GM23338 (cell line): ENCODE data around the gene KRT85. TPM values are rescaled to one million over a fixed set of nuclear protein-coding genes. Genes with fewer than 3 reads are reported as not detected.

Experiments used
- ATAC-seq: fragments of 200-7000 bp; cut with Tn5 transposase; 3 replicates; pipeline ENCODE4 v1.9.1; 2020
- DNase-seq: peaks from one replicate; pipeline ENCODE4 v3.0.0-alpha.2; 2015; ENCODE audit warnings: low spot score
- H2AFZ ChIP-seq: fragments of 200-600 bp; sonication (generic); 2 replicates; pipeline ENCODE4 v1.8.0; 2016; ENCODE audit warnings: antibody characterized with exemption, mild to moderate bottlenecking, moderate library complexity
- H3F3A ChIP-seq: fragments of 200-600 bp; sonication (generic); replicated peaks from 2 replicates; pipeline ENCODE4 v1.8.0; 2017; ENCODE audit warnings: antibody characterized with exemption, mixed run types, low read depth
- H3K27ac ChIP-seq: fragments of 200-600 bp; sonication (generic); 2 replicates; pipeline ENCODE4 v1.6.1; 2016; ENCODE audit warnings: low read depth
- H3K27me3 ChIP-seq: fragments of 200-600 bp; sonication (generic); 2 replicates; pipeline ENCODE4 v1.8.0; 2016; ENCODE audit warnings: mild to moderate bottlenecking, mixed run types, moderate library complexity; ENCODE audit not compliant: insufficient read depth
- H3K36me3 ChIP-seq: fragments of 200-600 bp; sonication (generic); 2 replicates; pipeline ENCODE4 v1.8.0; 2016; ENCODE audit warnings: mild to moderate bottlenecking; ENCODE audit not compliant: insufficient read depth
- H3K4me1 ChIP-seq: fragments of 200-600 bp; sonication (generic); 2 replicates; pipeline ENCODE4 v1.8.0; 2016; ENCODE audit warnings: mild to moderate bottlenecking, moderate library complexity; ENCODE audit not compliant: insufficient read depth
- H3K4me2 ChIP-seq: fragments of 200-600 bp; sonication (generic); 2 replicates; pipeline ENCODE4 v1.7.1; 2017; ENCODE audit warnings: mixed run types
- H3K4me3 ChIP-seq: fragments of 200-600 bp; sonication (generic); 2 replicates; pipeline ENCODE4 v1.6.1; 2016; ENCODE audit warnings: mixed run types
- H3K79me2 ChIP-seq: fragments of 200-600 bp; sonication (generic); replicated peaks from 2 replicates; pipeline ENCODE4 v1.8.0; 2017; ENCODE audit warnings: mild to moderate bottlenecking; ENCODE audit not compliant: insufficient read depth
- H3K9me2 ChIP-seq: fragments of 200-600 bp; sonication (generic); 2 replicates; pipeline ENCODE4 v1.8.0; 2017; ENCODE audit not compliant: insufficient read depth
- H4K20me1 ChIP-seq: fragments of 200-600 bp; sonication (generic); replicated peaks from 2 replicates; pipeline ENCODE4 v1.8.0; 2017; ENCODE audit warnings: mild to moderate bottlenecking; ENCODE audit not compliant: insufficient read depth
- H3K27ac Mint-ChIP-seq: 2 replicates; pipeline ENCODE4 v1.8.0; 2020; ENCODE audit warnings: inconsistent platforms, mild to moderate bottlenecking, moderate library complexity, mixed read lengths
- H3K27me3 Mint-ChIP-seq: 3 replicates; pipeline ENCODE4 v1.8.0; 2022; ENCODE audit warnings: low read depth, mild to moderate bottlenecking, moderate library complexity, mixed read lengths, inconsistent platforms; ENCODE audit not compliant: insufficient read depth, poor library complexity
- H3K36me3 Mint-ChIP-seq: 3 replicates; pipeline ENCODE4 v1.8.0; 2021; ENCODE audit warnings: low read depth, mild to moderate bottlenecking, inconsistent platforms, moderate library complexity, mixed read lengths
- H3K4me1 Mint-ChIP-seq: 3 replicates; pipeline ENCODE4 v1.8.0; 2020; ENCODE audit warnings: mild to moderate bottlenecking, inconsistent platforms, mixed read lengths
- H3K4me3 Mint-ChIP-seq: 3 replicates; pipeline ENCODE4 v1.8.0; 2021; ENCODE audit warnings: moderate library complexity, mild to moderate bottlenecking, inconsistent platforms, mixed read lengths
- H3K9me3 Mint-ChIP-seq: 3 replicates; pipeline ENCODE4 v1.8.0; 2020; ENCODE audit warnings: moderate library complexity, mild to moderate bottlenecking, inconsistent platforms, mixed read lengths
- CREB1 ChIP-seq: fragments of 250-450 bp; sonication (Bioruptor Pico); IDR thresholded peaks from 2 replicates; pipeline ENCODE4 v1.5.0; 2020; ENCODE audit warnings: low read depth, mild to moderate bottlenecking, moderate library complexity
- EZH2 ChIP-seq: fragments of 200-600 bp; sonication (generic); IDR thresholded peaks from one replicate; pipeline ENCODE4 v1.8.0; 2017; ENCODE audit warnings: antibody characterized with exemption, mild to moderate bottlenecking, low read depth; ENCODE audit not compliant: unreplicated experiment
- EZH2phosphoT487 ChIP-seq: fragments of 200-600 bp; sonication (generic); IDR thresholded peaks from one replicate; pipeline ENCODE4 v1.8.1; 2018; ENCODE audit warnings: antibody characterized with exemption; ENCODE audit not compliant: unreplicated experiment
- JUNB ChIP-seq: IDR thresholded peaks from one replicate; pipeline ENCODE4 v1.6.1; 2016; ENCODE audit warnings: antibody characterized with exemption; ENCODE audit not compliant: unreplicated experiment
- NANOG ChIP-seq: IDR thresholded peaks from 2 replicates; pipeline ENCODE4 v1.6.1; 2016; ENCODE audit warnings: antibody characterized with exemption, borderline replicate concordance
- POLR2AphosphoS5 ChIP-seq: IDR thresholded peaks from 2 replicates; pipeline ENCODE4 v1.6.1; 2016; ENCODE audit warnings: antibody characterized with exemption, low read depth
- STAT1 ChIP-seq: IDR thresholded peaks from one replicate; pipeline ENCODE4 v1.6.1; 2016; ENCODE audit warnings: antibody characterized with exemption; ENCODE audit not compliant: unreplicated experiment
- ZNF114 ChIP-seq: fragments of 250-450 bp; sonication (Bioruptor Pico); IDR thresholded peaks from 2 replicates; pipeline ENCODE4 v1.5.0; 2020; ENCODE audit warnings: mild to moderate bottlenecking, moderate library complexity
- ZNF331 ChIP-seq: fragments of 250-450 bp; sonication (Bioruptor Pico); IDR thresholded peaks from 2 replicates; pipeline ENCODE4 v1.5.0; 2020; ENCODE audit warnings: low read depth, mild to moderate bottlenecking, moderate library complexity
- polyA plus RNA-seq: library from polyadenylated mRNA; unstranded; fragments of >200 nt; fragmentation: Nextera tagmentation; extraction: Ambion mirVana; gene quantifications from 2 replicates; pipeline ENCODE4 v1.2.1, GENCODE V29; 2016
- total RNA-seq: library from RNA; depleted of rRNA; stranded (reverse); fragments of >200 nt; shearing (Covaris generic); gene quantifications from 2 replicates; pipeline ENCODE4 v1.2.3, GENCODE V29; 2014
- TF ChIP-seq, protein P1 (sequence below): IDR thresholded peaks from 2 replicates; pipeline ENCODE4 v1.6.1; 2016; ENCODE audit warnings: antibody characterized with exemption
- TF ChIP-seq, protein P2 (sequence below): IDR thresholded peaks from one replicate; pipeline ENCODE4 v1.6.1; 2018; ENCODE audit warnings: antibody characterized with exemption; ENCODE audit not compliant: unreplicated experiment
- TF ChIP-seq, protein P3 (sequence below), 2 experiments: fragments of 200-600 bp in 1 of 2; sonication (generic) in 1 of 2; conservative IDR thresholded peaks; 2 replicates each; pipeline versions ENCODE4 v1.5.1 to v1.6.1; 2016 to 2017; ENCODE audit warnings: antibody characterized with exemption in 2 of 2, low read depth in 2 of 2, mild to moderate bottlenecking in 2 of 2, moderate library complexity in 1 of 2
- TF ChIP-seq, protein P4 (sequence below): fragments of 250-450 bp; sonication (Bioruptor Pico); IDR thresholded peaks from 2 replicates; pipeline ENCODE4 v1.5.0; 2020; ENCODE audit warnings: mild to moderate bottlenecking, moderate library complexity

KRT85 gene
- total and polyA plus RNA-seq, 2 experiments from 2014 or later, result not detected

DNA sequence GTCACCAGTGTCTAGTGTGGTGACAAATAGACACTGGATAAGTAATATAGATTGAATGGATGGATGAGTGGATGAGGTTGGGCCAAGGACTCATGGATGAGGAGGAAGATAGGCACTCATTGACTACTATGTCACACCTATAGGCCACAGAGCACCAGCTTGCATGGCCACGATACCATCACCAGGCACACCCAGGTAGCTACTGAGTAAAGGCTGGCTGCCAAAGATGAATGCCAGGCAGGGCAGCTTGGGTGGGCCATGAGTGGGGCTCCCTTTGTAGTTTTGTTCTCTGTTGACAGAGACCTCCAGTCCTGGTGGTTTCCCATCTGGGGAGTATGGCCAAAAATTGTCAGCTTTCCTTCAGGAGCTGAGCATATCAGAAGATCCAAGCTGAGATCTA is 34.9 kb downstream of the KRT85 start:
- no peaks in the 10 kb centered on the region for H3K36me3 Mint-ChIP-seq
- DNase-seq (no peak), ATAC-seq (no peak)
- Histone ChIP-seq H3K27ac (no peak overlapping the region), H3K9me2 (no peaks in the 10 kb centered on the region), H3K27me3 (no peaks in the 10 kb centered on the region), H3K36me3 (no peaks in the 10 kb centered on the region), H2AFZ (no peak overlapping the region), H3K4me2 (no peak overlapping the region), H3K4me1 (peaks cover 7% of the 10 kb centered on the region; the same call in 1 of the 2 replicates), H3F3A (no peaks in the 10 kb centered on the region), H4K20me1 (no peaks in the 10 kb centered on the region), H3K79me2 (no peaks in the 10 kb centered on the region), H3K4me3 (no peak overlapping the region)
- H3K4me3 Mint-ChIP-seq, result no peak overlapping the region
- no peaks in the 10 kb centered on the region for H3K9me3 Mint-ChIP-seq
- TF ChIP-seq ZNF114 (CRISPR knock-in tag), result no peak
- no peak for TF ChIP-seq JUNB
- TF ChIP-seq, protein P1, sequence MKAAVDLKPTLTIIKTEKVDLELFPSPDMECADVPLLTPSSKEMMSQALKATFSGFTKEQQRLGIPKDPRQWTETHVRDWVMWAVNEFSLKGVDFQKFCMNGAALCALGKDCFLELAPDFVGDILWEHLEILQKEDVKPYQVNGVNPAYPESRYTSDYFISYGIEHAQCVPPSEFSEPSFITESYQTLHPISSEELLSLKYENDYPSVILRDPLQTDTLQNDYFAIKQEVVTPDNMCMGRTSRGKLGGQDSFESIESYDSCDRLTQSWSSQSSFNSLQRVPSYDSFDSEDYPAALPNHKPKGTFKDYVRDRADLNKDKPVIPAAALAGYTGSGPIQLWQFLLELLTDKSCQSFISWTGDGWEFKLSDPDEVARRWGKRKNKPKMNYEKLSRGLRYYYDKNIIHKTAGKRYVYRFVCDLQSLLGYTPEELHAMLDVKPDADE, result no peak
- TF ChIP-seq, protein P2, sequence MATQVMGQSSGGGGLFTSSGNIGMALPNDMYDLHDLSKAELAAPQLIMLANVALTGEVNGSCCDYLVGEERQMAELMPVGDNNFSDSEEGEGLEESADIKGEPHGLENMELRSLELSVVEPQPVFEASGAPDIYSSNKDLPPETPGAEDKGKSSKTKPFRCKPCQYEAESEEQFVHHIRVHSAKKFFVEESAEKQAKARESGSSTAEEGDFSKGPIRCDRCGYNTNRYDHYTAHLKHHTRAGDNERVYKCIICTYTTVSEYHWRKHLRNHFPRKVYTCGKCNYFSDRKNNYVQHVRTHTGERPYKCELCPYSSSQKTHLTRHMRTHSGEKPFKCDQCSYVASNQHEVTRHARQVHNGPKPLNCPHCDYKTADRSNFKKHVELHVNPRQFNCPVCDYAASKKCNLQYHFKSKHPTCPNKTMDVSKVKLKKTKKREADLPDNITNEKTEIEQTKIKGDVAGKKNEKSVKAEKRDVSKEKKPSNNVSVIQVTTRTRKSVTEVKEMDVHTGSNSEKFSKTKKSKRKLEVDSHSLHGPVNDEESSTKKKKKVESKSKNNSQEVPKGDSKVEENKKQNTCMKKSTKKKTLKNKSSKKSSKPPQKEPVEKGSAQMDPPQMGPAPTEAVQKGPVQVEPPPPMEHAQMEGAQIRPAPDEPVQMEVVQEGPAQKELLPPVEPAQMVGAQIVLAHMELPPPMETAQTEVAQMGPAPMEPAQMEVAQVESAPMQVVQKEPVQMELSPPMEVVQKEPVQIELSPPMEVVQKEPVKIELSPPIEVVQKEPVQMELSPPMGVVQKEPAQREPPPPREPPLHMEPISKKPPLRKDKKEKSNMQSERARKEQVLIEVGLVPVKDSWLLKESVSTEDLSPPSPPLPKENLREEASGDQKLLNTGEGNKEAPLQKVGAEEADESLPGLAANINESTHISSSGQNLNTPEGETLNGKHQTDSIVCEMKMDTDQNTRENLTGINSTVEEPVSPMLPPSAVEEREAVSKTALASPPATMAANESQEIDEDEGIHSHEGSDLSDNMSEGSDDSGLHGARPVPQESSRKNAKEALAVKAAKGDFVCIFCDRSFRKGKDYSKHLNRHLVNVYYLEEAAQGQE, result no peak
- TF ChIP-seq POLR2AphosphoS5, result no peak
- TF ChIP-seq, protein P3, sequence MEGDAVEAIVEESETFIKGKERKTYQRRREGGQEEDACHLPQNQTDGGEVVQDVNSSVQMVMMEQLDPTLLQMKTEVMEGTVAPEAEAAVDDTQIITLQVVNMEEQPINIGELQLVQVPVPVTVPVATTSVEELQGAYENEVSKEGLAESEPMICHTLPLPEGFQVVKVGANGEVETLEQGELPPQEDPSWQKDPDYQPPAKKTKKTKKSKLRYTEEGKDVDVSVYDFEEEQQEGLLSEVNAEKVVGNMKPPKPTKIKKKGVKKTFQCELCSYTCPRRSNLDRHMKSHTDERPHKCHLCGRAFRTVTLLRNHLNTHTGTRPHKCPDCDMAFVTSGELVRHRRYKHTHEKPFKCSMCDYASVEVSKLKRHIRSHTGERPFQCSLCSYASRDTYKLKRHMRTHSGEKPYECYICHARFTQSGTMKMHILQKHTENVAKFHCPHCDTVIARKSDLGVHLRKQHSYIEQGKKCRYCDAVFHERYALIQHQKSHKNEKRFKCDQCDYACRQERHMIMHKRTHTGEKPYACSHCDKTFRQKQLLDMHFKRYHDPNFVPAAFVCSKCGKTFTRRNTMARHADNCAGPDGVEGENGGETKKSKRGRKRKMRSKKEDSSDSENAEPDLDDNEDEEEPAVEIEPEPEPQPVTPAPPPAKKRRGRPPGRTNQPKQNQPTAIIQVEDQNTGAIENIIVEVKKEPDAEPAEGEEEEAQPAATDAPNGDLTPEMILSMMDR (conservative IDR thresholded peaks at IDR 0.05; ENCODE audit: low read depth in 2 of 2), result no peak
- no peak for TF ChIP-seq CREB1 (CRISPR knock-in tag)
- TF ChIP-seq STAT1, result no peak
- no peak for TF ChIP-seq EZH2
- TF ChIP-seq, protein P4, sequence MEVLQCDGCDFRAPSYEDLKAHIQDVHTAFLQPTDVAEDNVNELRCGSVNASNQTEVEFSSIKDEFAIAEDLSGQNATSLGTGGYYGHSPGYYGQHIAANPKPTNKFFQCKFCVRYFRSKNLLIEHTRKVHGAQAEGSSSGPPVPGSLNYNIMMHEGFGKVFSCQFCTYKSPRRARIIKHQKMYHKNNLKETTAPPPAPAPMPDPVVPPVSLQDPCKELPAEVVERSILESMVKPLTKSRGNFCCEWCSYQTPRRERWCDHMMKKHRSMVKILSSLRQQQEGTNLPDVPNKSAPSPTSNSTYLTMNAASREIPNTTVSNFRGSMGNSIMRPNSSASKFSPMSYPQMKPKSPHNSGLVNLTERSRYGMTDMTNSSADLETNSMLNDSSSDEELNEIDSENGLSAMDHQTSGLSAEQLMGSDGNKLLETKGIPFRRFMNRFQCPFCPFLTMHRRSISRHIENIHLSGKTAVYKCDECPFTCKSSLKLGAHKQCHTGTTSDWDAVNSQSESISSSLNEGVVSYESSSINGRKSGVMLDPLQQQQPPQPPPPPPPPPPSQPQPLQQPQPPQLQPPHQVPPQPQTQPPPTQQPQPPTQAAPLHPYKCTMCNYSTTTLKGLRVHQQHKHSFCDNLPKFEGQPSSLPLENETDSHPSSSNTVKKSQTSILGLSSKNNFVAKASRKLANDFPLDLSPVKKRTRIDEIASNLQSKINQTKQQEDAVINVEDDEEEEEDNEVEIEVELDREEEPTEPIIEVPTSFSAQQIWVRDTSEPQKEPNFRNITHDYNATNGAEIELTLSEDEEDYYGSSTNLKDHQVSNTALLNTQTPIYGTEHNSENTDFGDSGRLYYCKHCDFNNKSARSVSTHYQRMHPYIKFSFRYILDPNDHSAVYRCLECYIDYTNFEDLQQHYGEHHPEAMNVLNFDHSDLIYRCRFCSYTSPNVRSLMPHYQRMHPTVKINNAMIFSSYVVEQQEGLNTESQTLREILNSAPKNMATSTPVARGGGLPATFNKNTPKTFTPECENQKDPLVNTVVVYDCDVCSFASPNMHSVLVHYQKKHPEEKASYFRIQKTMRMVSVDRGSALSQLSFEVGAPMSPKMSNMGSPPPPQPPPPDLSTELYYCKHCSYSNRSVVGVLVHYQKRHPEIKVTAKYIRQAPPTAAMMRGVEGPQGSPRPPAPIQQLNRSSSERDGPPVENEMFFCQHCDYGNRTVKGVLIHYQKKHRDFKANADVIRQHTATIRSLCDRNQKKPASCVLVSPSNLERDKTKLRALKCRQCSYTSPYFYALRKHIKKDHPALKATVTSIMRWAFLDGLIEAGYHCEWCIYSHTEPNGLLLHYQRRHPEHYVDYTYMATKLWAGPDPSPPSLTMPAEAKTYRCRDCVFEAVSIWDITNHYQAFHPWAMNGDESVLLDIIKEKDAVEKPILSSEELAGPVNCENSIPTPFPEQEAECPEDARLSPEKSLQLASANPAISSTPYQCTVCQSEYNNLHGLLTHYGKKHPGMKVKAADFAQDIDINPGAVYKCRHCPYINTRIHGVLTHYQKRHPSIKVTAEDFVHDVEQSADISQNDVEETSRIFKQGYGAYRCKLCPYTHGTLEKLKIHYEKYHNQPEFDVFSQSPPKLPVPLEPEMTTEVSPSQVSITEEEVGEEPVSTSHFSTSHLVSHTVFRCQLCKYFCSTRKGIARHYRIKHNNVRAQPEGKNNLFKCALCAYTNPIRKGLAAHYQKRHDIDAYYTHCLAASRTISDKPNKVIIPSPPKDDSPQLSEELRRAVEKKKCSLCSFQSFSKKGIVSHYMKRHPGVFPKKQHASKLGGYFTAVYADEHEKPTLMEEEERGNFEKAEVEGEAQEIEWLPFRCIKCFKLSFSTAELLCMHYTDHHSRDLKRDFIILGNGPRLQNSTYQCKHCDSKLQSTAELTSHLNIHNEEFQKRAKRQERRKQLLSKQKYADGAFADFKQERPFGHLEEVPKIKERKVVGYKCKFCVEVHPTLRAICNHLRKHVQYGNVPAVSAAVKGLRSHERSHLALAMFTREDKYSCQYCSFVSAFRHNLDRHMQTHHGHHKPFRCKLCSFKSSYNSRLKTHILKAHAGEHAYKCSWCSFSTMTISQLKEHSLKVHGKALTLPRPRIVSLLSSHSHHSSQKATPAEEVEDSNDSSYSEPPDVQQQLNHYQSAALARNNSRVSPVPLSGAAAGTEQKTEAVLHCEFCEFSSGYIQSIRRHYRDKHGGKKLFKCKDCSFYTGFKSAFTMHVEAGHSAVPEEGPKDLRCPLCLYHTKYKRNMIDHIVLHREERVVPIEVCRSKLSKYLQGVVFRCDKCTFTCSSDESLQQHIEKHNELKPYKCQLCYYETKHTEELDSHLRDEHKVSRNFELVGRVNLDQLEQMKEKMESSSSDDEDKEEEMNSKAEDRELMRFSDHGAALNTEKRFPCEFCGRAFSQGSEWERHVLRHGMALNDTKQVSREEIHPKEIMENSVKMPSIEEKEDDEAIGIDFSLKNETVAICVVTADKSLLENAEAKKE, result no peak
- TF ChIP-seq EZH2phosphoT487, result no peak
- TF ChIP-seq ZNF331, result no peak
- no peak for TF ChIP-seq NANOG
- H3K4me1 Mint-ChIP-seq, result peaks cover 9% of the 10 kb centered on the region; the same call in 2 of the 3 replicates
- peaks cover 3% of the 10 kb centered on the region for H3K27me3 Mint-ChIP-seq
- no peak overlapping the region for H3K27ac Mint-ChIP-seq
